ENCODE data around the gene TAS2R40. TPM values are rescaled to one million over a fixed set of nuclear protein-coding genes. Genes with fewer than 3 reads are reported as not detected.

The TAS2R40 gene
- total RNA-seq, 1 donor from 2014 or later: not detected

- no peak overlapping the region for H3K4me3 ChIP-seq (ENCODE audit: low read depth, low read length)
- DNase-seq (ENCODE audit: low read depth): no peak
- TF ChIP-seq CTCF (conservative IDR thresholded peaks at IDR 0.05; ENCODE audit: low read depth, low read length): no peak
These were observed 43.3 kb downstream of the TAS2R40 start for GRCh38 chr7:143265017-143265693.

GRCh38 chr7:143269251-143269650 lies 47.4 kb downstream of the TAS2R40 start:
- no peak for DNase-seq (ENCODE audit: low read depth)
- TF ChIP-seq CTCF (conservative IDR thresholded peaks at IDR 0.05; ENCODE audit: low read depth, low read length): no peak
- no peak overlapping the region for H3K4me3 ChIP-seq (ENCODE audit: low read depth, low read length)

- no peak for TF ChIP-seq CTCF (conservative IDR thresholded peaks at IDR 0.05; ENCODE audit: low read depth, low read length)
- no peak for DNase-seq (ENCODE audit: low read depth)
- no peak overlapping the region for H3K4me3 ChIP-seq (ENCODE audit: low read depth, low read length)
These were observed 49.4 kb downstream of the TAS2R40 start for GRCh38 chr7:143271240-143271639.

Other genes with a start within 250 kb of the TAS2R40 start
- gene OR9A2, start 194.9 kb upstream of the TAS2R40 start, total RNA-seq: 0.17 TPM in 1 of 2 replicates, not detected in the other
- not detected in 2 replicates for gene OR6V1, start 169.7 kb upstream of the TAS2R40 start, total RNA-seq
- gene PIP, start 90.0 kb upstream of the TAS2R40 start, total RNA-seq: not detected in 2 replicates
- gene TAS2R39, start 38.6 kb upstream of the TAS2R40 start, total RNA-seq: not detected in 2 replicates
- 95.1 and 141 TPM in 2 replicates for gene GSTK1, start 41.4 kb downstream of the TAS2R40 start, total RNA-seq
- 14.5 and 30.9 TPM in 2 replicates for gene TMEM139, start 62.9 kb downstream of the TAS2R40 start, total RNA-seq
- 17.8 and 18.7 TPM in 2 replicates for gene CASP2, start 66.3 kb downstream of the TAS2R40 start, total RNA-seq
- not detected in 2 replicates for gene CLCN1, start 94.1 kb downstream of the TAS2R40 start, total RNA-seq
- gene FAM131B, start 140.7 kb downstream of the TAS2R40 start, total RNA-seq: 0.29 and 1.5 TPM in 2 replicates
- gene ZYX, start 159.3 kb downstream of the TAS2R40 start, total RNA-seq: 117 and 152 TPM in 2 replicates
- 4.5 and 14.4 TPM in 2 replicates for gene EPHA1, start 186.8 kb downstream of the TAS2R40 start, total RNA-seq
- not detected in 2 replicates for gene TAS2R60, start 221.4 kb downstream of the TAS2R40 start, total RNA-seq